ENCODE measurements around the gene OCSTAMP.

The OCSTAMP gene

DNA sequence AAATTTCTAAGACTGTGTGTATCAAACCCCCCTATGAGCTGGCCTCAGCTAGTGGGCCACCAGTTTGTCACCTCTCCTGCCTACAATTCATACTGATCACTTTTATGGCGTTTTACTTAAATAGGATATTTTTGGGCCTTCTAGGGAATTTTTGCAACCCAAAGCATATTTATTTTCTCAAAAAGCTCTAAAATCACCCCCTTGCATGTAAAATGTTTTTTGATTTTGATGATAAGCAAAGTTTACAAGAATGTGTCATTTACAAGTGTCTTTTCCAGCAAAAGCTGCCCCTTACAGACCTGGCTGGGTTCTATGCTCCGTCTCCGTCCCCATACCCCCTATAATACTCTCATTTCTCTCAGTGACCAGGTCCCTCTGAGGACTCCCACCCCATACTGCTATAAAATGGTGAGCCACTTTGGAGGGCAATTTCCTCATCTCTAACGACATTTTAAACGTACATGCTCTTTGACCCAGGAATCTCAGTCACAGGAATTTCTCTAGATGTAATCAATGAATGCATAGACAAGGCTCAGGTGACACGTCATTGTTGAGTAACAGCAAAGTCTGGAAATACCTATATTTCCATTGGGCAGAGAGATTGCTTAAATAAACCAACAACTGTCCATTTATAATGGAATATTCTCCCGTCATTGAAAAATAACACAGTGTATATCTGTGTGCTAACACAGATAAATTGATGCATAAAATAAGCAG, 13.9 kb upstream of the OCSTAMP start:
- H3K27ac ChIP-seq = peak overlapping the region; percentile 13; the same call in 1 of the 2 replicates
- TF ChIP-seq, protein P1, sequence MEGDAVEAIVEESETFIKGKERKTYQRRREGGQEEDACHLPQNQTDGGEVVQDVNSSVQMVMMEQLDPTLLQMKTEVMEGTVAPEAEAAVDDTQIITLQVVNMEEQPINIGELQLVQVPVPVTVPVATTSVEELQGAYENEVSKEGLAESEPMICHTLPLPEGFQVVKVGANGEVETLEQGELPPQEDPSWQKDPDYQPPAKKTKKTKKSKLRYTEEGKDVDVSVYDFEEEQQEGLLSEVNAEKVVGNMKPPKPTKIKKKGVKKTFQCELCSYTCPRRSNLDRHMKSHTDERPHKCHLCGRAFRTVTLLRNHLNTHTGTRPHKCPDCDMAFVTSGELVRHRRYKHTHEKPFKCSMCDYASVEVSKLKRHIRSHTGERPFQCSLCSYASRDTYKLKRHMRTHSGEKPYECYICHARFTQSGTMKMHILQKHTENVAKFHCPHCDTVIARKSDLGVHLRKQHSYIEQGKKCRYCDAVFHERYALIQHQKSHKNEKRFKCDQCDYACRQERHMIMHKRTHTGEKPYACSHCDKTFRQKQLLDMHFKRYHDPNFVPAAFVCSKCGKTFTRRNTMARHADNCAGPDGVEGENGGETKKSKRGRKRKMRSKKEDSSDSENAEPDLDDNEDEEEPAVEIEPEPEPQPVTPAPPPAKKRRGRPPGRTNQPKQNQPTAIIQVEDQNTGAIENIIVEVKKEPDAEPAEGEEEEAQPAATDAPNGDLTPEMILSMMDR (conservative IDR thresholded peaks at IDR 0.05) = no peak

DNA sequence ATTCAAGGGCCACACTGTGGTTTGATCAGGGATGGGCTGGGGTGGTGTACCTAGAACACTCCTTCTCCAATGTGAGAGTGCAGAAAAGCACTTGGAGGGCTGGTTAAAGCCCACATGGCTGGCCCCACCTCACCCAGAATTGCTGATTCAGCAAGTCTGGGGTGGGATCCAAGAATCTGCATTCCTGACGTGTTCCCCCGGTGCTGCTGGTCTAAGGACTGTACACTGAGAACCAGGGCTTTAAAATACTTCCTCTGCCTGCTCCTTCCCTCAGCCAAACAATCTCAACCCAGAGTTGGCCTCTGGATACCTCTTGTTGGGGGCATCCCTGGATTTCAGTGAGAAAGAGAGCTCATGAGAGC, 13.4 kb upstream of the OCSTAMP start:
- H3K27ac ChIP-seq = no peak overlapping the region
- TF ChIP-seq, protein P1 (conservative IDR thresholded peaks at IDR 0.05) = no peak

DNA sequence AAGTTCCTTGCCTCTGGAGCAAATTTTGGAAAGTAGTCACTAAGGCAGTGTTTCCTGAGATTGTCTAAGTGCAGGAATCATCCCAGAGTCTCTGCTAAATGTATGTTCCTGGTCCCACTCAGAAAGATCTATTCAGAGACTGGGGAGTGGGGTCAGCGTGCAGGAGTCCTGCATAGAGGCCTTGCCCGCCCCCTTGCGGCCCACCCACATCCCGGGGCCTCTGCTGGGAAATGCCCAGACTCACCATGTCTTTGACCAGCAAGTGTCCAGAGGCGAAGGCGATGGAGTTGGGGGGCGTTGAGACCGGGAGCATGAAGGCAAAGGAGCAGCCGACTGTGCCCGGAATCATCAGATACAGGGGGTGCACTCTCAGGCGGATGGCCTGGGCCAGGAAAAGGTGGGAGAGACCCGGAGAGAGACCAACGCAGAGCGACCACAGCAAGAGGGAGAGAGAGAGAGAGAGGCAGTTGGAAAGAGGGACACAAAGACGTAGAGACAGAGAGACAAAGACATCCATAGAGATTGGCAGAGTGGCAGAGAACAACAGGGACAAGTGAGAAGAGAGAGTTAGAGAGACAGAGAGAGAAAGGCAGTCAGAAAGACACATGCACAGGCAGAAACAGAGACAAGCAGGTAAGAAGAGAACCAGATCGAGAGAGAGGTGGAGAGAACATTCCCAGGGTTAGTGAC, 12.9 kb upstream of the OCSTAMP start:
- TF ChIP-seq, protein P1 (conservative IDR thresholded peaks at IDR 0.05) = no peak
- no peak overlapping the region for H3K27ac ChIP-seq

DNA sequence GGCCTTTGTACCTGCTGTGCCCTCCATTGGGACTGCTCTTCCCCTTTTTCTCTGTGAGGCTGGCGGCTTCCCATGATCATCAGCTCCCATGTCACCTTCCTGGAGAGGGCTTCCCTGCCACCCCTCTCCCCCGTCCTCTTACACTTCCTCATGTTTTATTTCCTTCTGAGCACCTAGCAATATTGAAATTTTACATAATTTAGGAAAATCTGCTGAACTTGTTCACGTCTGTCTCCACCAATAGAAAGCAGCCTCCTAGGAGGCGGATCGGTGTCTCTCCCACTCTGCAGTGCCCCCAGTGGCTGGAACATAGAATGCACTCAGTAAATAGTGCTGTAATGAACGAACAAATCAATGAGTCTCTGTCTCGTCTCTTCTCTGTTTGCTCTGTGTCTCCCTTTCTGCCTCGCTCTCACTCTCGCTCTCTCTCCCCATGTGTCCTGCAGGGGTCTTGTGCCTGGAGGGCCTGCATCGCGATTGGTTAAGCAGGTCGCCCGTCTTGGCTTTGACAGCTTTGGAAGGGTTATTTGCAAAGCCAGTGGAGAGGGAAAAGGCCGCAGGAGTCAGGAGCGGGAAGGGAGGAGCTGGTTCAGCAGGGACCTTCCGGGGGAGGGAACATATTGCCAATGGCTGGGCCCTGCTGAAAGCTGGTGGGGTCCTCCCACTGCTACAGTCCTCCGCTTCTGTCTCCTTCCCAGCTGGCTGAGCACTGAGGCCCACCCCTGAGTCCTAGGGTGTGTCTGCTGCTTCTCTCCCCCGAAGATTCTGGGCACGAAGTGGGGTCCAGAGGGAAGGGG, 12.1 kb upstream of the OCSTAMP start:
- H3K27ac ChIP-seq = no peak overlapping the region
- TF ChIP-seq, protein P1 (conservative IDR thresholded peaks at IDR 0.05) = peak; percentile 87

DNA sequence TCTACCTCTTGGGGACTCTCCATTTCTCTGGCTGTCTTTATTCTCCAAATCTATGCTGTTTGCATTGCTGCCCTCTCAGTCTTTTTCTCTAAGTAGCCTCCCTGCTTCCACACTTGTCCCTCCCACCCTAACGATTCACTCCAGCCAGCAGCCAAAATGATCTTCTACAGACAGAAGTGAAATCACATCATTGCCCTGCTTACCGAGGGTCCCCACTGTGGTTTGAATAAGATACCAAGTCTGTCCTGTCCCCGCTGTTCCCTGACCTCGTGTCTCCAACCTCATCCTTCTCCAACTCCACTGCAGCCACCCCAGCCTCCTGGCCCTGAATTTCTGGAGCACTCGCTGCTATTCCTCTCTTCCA, 11.5 kb upstream of the OCSTAMP start:
- no peak overlapping the region for H3K27ac ChIP-seq

DNA sequence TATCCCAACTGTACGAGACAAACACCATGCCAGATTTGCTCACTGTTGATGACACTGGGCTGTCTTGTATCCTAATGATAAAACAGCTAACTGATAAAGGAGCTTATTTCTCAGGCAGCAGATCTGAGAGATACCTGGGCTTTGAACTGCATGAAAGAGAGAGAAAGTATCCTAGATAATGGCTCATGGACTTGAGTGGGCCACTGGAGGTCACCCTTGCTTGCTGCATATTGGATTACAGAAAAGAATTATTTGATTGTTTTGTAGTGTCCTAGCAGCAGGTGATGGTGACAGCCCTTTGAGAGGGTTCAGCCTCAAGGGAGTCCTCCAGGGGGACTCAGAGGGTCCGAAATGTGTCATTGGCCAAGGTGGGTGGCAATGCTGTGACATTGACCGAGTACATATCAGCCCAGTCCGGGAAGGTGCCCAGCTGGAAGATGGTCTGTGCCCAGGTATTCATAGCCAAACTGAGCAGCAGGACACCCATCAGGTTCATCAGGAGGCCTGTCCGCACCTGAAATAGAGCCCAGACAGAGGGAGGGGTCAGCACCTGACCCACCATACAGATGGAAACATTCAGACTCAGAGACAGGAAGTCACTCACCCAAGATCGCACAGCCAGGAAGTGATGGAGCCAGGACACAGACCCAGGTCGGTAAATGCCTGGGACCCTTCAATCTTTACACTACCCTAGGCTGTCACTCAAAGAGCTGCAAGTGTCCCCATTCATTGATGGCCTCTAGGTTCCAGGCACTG, 9.4 kb upstream of the OCSTAMP start:
- TF ChIP-seq, protein P1 (conservative IDR thresholded peaks at IDR 0.05) = peak; percentile 71
- H3K27ac ChIP-seq = no peak overlapping the region

More for the DNA sequence above, 11.5 kb upstream of the OCSTAMP start:
- TF ChIP-seq, protein P1 (conservative IDR thresholded peaks at IDR 0.05) = no peak

Data from VCaP (cell line).